NB4 (cell line): ENCODE measurements around the gene SMPD3.

Experiments
- CTCF ChIP-seq: IDR thresholded peaks from one replicate; pipeline ENCODE4 v1.5.1; 2012; ENCODE audit warnings: low read depth, low read length
- POLR2A ChIP-seq: IDR thresholded peaks from 2 replicates; pipeline ENCODE4 v1.6.1; 2011; ENCODE audit warnings: mild to moderate bottlenecking; ENCODE audit not compliant: insufficient read length; ENCODE audit errors: extremely low read depth

GRCh38 chr16:68377221-68377620 is 71.1 kb downstream of the SMPD3 start:
- TF ChIP-seq POLR2A (no peak), CTCF (no peak)
